Occipital lobe (tissue), 2 donors: ENCODE measurements around the gene NDUFB8. TPM values are rescaled to one million over a fixed set of nuclear protein-coding genes. Genes with fewer than 3 reads are reported as not detected.

Experiments used
- DNase-seq: peaks from one replicate; lab custom pipeline; 2025; lab: John Stamatoyannopoulos, UW
- total RNA-seq: library from RNA; depleted of rRNA; stranded (reverse); fragments of >200 nt; gene quantifications from one replicate; pipeline ENCODE4 v1.2.3, GENCODE V29; 2014

NDUFB8 gene
- total RNA-seq, 1 donor from 2014 or later: 102 TPM

- no peak for DNase-seq
Observed at GRCh38 chr10:100537475-100537874, 7.8 kb upstream of the NDUFB8 start.

DNA sequence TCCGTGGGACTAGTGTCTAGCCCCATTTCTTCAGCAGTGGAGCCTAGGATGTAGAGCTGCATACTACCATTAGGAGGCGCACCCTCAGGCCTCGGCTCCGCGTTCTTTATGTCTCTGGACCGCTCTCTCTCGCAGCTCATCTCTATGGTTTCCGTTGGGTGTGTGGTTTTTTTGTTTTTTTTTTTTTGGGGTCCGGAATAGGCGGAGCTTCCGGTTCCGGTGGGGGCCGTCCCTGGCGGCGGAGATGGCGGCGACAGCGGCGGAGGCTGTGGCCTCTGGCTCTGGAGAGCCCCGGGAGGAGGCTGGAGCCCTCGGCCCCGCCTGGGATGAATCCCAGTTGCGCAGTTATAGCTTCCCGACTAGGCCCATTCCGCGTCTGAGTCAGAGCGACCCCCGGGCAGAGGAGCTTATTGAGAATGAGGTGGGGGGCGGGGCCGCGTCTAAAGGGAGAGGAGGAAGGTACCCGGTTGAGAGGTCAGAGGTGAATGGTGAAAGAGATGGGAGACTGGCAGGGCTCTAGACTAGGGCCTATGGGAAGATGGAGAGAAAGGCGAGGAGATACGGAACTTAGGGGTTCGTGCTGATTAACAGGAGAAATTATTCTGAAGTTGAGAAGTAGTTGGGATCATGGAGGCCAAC lies 6.2 kb upstream of the NDUFB8 start, which contains the start of gene HIF1AN:
Gene HIF1AN, plus strand, starts transcription at position 229 of the 639 bp plus-strand sequence. Its CDS starts 16 bp downstream, at position 245.
- peak; percentile 80 for DNase-seq

DNA sequence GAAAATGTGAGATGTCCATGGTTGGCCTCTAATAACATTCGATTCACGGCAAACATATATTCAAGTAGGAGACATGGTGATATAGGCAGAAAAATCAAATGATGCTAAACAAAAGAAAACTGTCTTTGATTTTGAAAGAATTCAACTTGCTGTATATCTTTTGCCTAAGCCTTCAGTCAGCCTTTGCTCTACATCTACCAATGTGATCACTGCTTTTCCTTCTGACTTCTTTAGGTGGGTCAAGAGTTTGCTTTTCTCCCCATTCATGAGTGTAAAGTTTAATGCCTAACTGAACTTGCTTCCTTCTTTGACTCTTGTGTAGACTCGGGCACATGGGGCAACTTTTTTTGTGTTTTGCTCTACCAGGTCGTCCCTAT lies 5.7 kb upstream of the NDUFB8 start:
- no peak for DNase-seq

DNA sequence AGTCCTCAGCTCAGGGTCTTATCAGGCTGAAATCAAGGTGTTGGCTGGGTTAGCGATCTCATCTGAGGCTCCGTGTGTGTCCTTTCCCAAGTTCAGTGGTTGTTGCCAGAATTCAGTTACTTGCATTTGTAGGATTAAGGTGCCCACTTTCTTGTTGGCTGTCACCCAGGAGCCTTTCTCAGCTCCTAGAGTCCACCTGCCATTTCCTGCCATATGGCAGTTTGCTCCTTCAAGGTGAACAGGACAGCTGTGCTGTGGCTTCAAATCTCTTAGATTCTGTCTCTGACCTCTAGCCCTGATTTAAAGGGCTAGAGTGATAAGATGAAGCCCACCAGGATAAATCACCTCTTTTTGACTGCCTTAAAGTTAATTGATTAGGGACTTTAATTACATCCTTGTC lies 5.1 kb upstream of the NDUFB8 start:
- no peak for DNase-seq

- no peak for DNase-seq
Observed at GRCh38 chr10:100531761-100532160, 2.1 kb upstream of the NDUFB8 start.

DNA sequence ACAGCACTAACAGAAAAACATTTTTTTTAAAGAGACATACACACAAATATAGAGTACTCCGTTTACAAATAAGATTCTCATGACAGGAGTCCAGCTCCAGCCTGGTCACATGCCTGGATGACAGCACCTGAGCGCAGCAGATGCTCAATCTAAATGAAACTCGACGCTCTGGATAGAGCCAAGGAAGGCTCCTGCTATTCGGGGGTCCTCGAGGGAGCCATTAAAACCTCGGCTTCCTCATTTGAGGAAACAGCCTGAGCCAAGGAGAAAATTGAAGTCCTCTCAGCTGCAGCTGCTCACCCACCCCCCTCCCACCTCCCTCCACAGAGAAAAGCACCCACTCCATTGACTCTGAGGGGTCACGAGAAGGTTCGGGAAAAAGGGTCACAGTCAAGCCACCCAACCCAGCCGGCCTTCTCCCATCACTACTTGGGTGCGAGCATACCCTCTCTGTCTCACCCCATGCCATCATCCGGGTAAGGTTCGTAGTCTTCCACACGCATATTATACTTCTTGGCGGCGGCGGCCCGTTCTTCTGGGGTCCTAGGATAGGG lies 673 bp downstream of the NDUFB8 start:
- no peak for DNase-seq

GRCh38 chr10:100528123-100528886 lies 1.4 kb downstream of the NDUFB8 start:
- DNase-seq: no peak

GRCh38 chr10:100524638-100525037 lies 5.0 kb downstream of the NDUFB8 start:
- no peak for DNase-seq

DNA sequence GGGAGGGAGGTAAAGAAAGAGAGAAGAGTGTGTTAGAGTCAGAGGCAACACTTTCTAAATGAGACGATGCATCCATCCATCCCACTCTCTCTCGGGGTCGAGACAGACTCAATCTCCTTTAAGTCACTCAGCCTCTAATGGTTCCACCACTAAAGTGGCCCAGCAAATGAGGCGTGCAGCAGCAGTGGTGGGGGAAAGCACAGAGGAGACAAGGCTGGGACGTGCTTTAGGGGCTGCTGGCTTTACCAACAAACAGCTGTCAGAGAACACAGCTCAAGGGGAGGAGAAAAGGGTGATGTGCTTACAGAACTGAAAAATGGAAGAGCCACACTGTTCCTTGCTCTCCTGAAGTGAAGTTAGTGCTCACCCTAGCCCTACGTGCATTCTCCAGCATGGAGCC lies 5.5 kb downstream of the NDUFB8 start:
- no peak for DNase-seq

GRCh38 chr10:100522945-100523344 lies 6.7 kb downstream of the NDUFB8 start:
- DNase-seq: no peak

GRCh38 chr10:100522107-100522801 lies 7.4 kb downstream of the NDUFB8 start:
- DNase-seq: no peak

- no peak for DNase-seq
Observed at GRCh38 chr10:100520811-100521210, 8.9 kb downstream of the NDUFB8 start.

- DNase-seq: peak; percentile 26
Observed at GRCh38 chr10:100519311-100520051, 10.2 kb downstream of the NDUFB8 start, which contains the start of gene SEC31B. SEC31B (minus strand) TSS chr10:100519861; CDS start chr10:100516952, 2,909 bp downstream.

GRCh38 chr10:100518761-100519241 lies 10.9 kb downstream of the NDUFB8 start:
- peak; percentile 53 for DNase-seq

- DNase-seq: no peak
Observed at GRCh38 chr10:100516847-100517246, 12.8 kb downstream of the NDUFB8 start.

- no peak for DNase-seq
Observed at GRCh38 chr10:100515612-100516011, 14.1 kb downstream of the NDUFB8 start.

DNA sequence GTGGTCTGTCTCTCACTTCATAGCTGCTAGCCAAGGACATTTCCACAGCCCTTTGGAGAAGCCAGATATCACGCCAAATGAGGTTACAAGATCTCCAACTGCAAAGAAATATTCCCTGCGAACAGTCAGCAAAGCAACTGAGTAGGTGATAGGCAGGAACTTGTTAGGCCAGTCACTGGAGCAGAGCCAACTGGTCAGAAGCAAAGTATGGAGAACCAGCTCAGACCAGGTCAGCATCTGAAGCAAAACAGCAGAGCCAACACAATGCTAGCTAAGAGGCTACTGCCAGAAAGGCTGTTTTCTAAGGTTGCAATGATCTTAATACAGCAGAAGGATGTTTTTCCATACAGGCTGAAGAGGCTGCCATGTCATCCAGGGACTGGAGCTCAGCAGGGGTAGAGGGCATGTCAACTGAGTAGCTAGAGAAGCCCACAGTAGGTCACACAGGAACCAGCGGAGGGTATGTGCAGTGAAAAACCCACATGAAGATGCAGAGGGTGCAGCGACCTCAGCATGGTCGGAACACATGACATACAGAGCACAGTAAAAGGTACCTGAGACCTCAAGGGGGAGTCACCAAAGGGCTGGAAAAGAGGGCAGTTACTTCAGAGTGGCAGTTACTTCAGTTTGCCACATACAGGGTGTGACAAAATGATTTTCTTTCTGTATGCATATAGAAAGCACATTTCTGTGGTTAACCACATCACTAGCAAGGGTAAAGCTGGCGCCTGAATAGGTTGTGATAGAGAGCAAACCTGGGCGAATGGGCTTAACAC lies 18.9 kb downstream of the NDUFB8 start:
- no peak for DNase-seq

GRCh38 chr10:100509241-100509840 lies 20.3 kb downstream of the NDUFB8 start:
- no peak for DNase-seq

GRCh38 chr10:100508691-100509150 lies 20.9 kb downstream of the NDUFB8 start:
- no peak for DNase-seq

- DNase-seq: no peak
Observed at GRCh38 chr10:100508266-100508665, 21.4 kb downstream of the NDUFB8 start.
